Uterus (tissue), 2 donors: Measurements from ENCODE around the gene SEC23A.

Source experiments
- POLR2A ChIP-seq, 2 donors: fragments of 450-650 bp; IDR thresholded peaks; one replicate each; pipeline ENCODE4 v1.6.1; 2016; ENCODE audit warnings: antibody characterized with exemption in 2 of 2, mild to moderate bottlenecking in 1 of 2, moderate library complexity in 1 of 2
- TF ChIP-seq, protein P1 (sequence below), 4 experiments: fragments of 200-600 bp in 2 of 4; fragments of 450-650 bp in 2 of 4; sonication (generic) in 2 of 4; IDR thresholded peaks; one replicate each; pipeline ENCODE4 v1.5.1; 2016 to 2019; ENCODE audit warnings: antibody characterized with exemption in 4 of 4, mild to moderate bottlenecking in 2 of 4, moderate library complexity in 1 of 4

DNA sequence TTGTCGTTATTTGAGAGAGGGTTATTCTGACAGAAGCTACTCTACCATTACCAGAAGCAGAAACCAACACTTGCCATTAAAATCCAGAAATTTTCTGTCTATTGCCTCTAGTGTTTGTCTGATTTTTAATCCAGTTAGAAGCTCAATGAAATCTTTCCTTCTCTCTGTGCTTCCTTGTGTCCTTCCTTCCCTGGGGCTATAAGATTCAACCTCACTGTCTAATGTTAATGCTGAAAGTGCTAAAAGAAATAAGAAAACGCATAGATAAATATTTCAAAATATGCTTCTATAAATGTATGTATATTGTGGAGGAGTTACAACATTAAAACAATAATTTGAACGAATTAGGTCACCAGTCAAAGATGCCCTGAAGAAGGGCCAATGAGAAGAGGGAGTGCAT, 120.8 kb downstream of the SEC23A start:
- TF ChIP-seq, protein P1, sequence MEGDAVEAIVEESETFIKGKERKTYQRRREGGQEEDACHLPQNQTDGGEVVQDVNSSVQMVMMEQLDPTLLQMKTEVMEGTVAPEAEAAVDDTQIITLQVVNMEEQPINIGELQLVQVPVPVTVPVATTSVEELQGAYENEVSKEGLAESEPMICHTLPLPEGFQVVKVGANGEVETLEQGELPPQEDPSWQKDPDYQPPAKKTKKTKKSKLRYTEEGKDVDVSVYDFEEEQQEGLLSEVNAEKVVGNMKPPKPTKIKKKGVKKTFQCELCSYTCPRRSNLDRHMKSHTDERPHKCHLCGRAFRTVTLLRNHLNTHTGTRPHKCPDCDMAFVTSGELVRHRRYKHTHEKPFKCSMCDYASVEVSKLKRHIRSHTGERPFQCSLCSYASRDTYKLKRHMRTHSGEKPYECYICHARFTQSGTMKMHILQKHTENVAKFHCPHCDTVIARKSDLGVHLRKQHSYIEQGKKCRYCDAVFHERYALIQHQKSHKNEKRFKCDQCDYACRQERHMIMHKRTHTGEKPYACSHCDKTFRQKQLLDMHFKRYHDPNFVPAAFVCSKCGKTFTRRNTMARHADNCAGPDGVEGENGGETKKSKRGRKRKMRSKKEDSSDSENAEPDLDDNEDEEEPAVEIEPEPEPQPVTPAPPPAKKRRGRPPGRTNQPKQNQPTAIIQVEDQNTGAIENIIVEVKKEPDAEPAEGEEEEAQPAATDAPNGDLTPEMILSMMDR (IDR thresholded peaks at IDR 0.05), result no peak
- TF ChIP-seq POLR2A (IDR thresholded peaks at IDR 0.05), result no peak
